Progenitor cell of endocrine pancreas (in vitro differentiated cells): ENCODE measurements around the gene NRIP3. TPM values are rescaled to one million over a fixed set of nuclear protein-coding genes. Genes with fewer than 3 reads are reported as not detected.
"Not testable (repeated sequence)": the region's sequence is repeated elsewhere in the genome, so short reads cannot be mapped to it uniquely, and the experiment has no call there.

Experiments used
- DNase-seq: peaks from one replicate; pipeline ENCODE4 v3.0.0; 2021; ENCODE audit warnings: low spot score; ENCODE audit not compliant: unreplicated experiment
- H3K27ac Mint-ChIP-seq: 2 replicates; pipeline ENCODE4 v1.8.0; 2021; ENCODE audit warnings: mild to moderate bottlenecking, moderate library complexity, mixed read lengths
- H3K27me3 Mint-ChIP-seq: 2 replicates; pipeline ENCODE4 v1.8.0; 2021; ENCODE audit warnings: mixed read lengths
- H3K36me3 Mint-ChIP-seq: 2 replicates; pipeline ENCODE4 v1.8.0; 2022; ENCODE audit warnings: mixed read lengths; ENCODE audit not compliant: insufficient read depth
- H3K4me1 Mint-ChIP-seq: 2 replicates; pipeline ENCODE4 v1.8.0; 2021; ENCODE audit warnings: low read depth, mixed read lengths
- H3K4me3 Mint-ChIP-seq: 2 replicates; pipeline ENCODE4 v1.8.0; 2021; ENCODE audit warnings: low read depth, mild to moderate bottlenecking, moderate library complexity, mixed read lengths
- H3K9me3 Mint-ChIP-seq: 2 replicates; pipeline ENCODE4 v1.8.0; 2021; ENCODE audit warnings: low read depth, mixed read lengths
- CTCF ChIP-seq: fragments of 200-600 bp; sonication (generic); IDR thresholded peaks from one replicate; pipeline ENCODE4 v1.5.0; 2021; ENCODE audit warnings: antibody characterized with exemption, mild to moderate bottlenecking; ENCODE audit not compliant: unreplicated experiment
- total RNA-seq: library from RNA; stranded (reverse); gene quantifications from 2 replicates; pipeline ENCODE4 v1.2.1, GENCODE V29; 2021

Gene NRIP3
- total RNA-seq, 1 donor from 2014 or later, result 0.65 TPM

DNA sequence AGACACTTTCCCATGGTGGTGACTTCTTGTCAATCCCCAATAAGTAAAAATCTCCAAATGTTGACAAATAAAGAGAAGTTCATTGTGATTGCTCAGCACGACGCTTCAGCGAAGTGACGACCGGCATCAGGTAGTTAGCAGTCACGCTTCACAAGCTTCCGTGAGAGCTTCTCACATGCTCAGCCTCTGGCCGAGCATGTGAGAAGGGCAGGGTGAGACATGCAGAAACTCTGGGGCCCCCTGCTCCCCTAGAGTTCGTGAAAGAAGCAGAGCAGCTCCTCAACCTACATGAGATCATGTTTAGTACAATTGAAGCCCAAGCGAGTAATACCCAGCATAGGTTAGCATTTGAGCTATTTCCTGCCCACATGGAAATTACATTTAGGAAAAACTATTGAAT is 66.6 kb downstream of the NRIP3 start:
- TF ChIP-seq CTCF, result no peak
- peaks cover 7% of the 10 kb centered on the region for H3K27me3 Mint-ChIP-seq
- no peak overlapping the region for H3K4me3 Mint-ChIP-seq
- H3K27ac Mint-ChIP-seq, result no peak overlapping the region
- H3K36me3 Mint-ChIP-seq, result no peaks in the 10 kb centered on the region
- no peaks in the 10 kb centered on the region for H3K9me3 Mint-ChIP-seq
- DNase-seq, result no peak
- peaks cover 1% of the 10 kb centered on the region for H3K4me1 Mint-ChIP-seq

- H3K4me1 Mint-ChIP-seq, H3K27me3 Mint-ChIP-seq, H3K9me3 Mint-ChIP-seq, DNase-seq, H3K36me3 Mint-ChIP-seq, H3K27ac Mint-ChIP-seq, H3K4me3 Mint-ChIP-seq: not testable (repeated sequence)
These were observed 68.0 kb downstream of the NRIP3 start for GRCh38 chr11:8935789-8936188.

DNA sequence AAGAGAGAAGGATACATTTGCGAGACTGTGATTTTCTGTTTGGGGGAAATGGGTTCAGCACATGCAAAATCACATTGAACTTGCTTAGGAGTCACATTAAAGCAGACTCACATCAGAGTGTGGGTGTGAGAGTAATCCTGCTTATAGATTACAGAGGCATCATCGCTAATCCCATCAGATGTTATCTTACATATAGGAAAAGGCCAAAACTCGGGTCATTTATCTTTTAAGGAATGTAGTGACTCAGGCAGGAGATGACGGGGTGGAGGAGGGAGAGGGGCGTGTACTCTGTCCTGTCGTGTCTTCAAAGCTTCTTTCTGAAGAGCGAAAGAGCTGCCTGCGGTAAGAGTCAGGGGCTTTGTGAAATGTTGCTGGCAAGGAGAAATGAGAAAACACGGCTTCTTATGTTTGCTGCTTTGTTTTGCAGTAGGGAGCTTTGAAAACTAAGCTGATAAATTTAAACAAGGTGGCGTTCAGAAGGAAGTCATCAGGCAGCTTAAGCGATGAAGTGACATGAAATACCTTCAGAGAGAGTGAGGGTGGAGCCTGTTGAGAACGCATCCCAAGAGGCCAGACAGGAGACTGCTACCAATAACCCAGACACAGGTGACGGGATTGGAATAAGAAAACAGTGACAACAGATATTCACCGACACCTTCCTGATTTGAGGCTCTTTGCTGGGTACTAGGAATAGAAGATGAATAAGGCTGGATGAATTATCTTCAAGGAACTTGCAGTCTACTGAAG is 68.9 kb downstream of the NRIP3 start:
- Mint-ChIP-seq H3K27ac (peak overlapping the region; percentile 14), H3K36me3 (no peaks in the 10 kb centered on the region), H3K4me1 (peaks cover 1% of the 10 kb centered on the region), H3K4me3 (no peak overlapping the region), H3K9me3 (no peaks in the 10 kb centered on the region), H3K27me3 (peaks cover 7% of the 10 kb centered on the region)
- DNase-seq, result no peak
- no peak for TF ChIP-seq CTCF

- no peak for DNase-seq
- Mint-ChIP-seq H3K4me3 (no peak overlapping the region), H3K27ac (no peak overlapping the region), H3K4me1 (peaks cover 1% of the 10 kb centered on the region), H3K36me3 (no peaks in the 10 kb centered on the region), H3K9me3 (no peaks in the 10 kb centered on the region), H3K27me3 (peaks cover 7% of the 10 kb centered on the region)
- peak; percentile 22 for TF ChIP-seq CTCF
These were observed 69.9 kb downstream of the NRIP3 start for GRCh38 chr11:8933931-8934330.

DNA sequence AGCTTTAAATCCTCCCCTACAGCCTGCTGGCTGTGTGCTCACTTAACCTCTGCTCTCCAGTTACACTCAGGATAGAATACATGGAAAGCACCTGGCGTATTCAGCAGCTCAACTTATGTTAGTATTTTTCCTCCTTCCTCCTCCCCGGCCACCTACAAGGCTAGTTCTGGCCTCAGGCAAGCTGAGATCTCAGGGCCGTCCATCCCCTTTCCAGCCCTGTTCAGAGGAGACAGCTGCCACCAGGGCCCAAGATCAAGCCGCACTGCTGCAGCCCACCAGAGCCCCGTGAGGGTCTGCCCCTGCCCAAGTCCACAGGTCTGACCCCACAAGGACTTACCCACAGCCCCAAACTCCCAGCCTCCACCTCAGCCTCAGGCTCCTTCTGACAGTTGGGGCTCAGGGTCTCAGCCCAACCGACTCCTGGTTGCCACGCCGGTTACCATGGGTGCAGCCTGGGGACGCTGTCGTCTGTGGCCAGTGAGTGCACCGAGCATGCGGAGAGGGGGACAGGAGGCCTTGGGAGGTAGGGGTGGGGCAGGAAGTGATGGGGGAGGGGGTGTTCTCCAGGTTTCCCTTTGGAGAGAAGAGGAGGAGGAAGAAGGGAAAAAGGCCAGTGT is 71.1 kb downstream of the NRIP3 start, which contains the start of gene C11orf16:
Gene C11orf16, minus strand, starts transcription at position 384 of the 617 bp plus-strand sequence. CDS start 639 bp downstream, outside the sequence.
- H3K27ac Mint-ChIP-seq, result no peak within 1 kb of the TSS

More for the DNA sequence above, 71.1 kb downstream of the NRIP3 start, which contains the start of gene C11orf16:
- Mint-ChIP-seq H3K4me1 (peaks cover 1% of the 10 kb centered on the region), H3K9me3 (no peaks in the 10 kb centered on the region), H3K36me3 (no peaks in the 10 kb centered on the region), H3K4me3 (no peak within 1 kb of the TSS), H3K27me3 (peaks cover 7% of the 10 kb centered on the region)
- DNase-seq, result no peak
- TF ChIP-seq CTCF, result no peak

Other genes starting within 250 kb of the NRIP3 start
- gene AKIP1, start 92.8 kb downstream of the NRIP3 start, total RNA-seq, result 15.7 and 16.5 TPM in 2 replicates
- gene C11orf16, start 71.1 kb downstream of the NRIP3 start, total RNA-seq, result not detected in 2 replicates
- gene ASCL3, start 61.0 kb downstream of the NRIP3 start, total RNA-seq, result not detected in 2 replicates
- 20.4 and 21.2 TPM in 2 replicates for gene TMEM9B, start 39.6 kb downstream of the NRIP3 start, total RNA-seq
- gene SCUBE2, start 87.6 kb upstream of the NRIP3 start, total RNA-seq, result 1.2 and 1.4 TPM in 2 replicates